ENCODE results near the gene RNASE4. TPM values are rescaled to one million over a fixed set of nuclear protein-coding genes. Genes with fewer than 3 reads are reported as not detected.

The RNASE4 gene
- total and polyA plus RNA-seq, 2 donors (not counting 3 experiments of a cell fraction or from before 2014, with no cell fraction given) = 6.9 to 27.4 TPM

DNA sequence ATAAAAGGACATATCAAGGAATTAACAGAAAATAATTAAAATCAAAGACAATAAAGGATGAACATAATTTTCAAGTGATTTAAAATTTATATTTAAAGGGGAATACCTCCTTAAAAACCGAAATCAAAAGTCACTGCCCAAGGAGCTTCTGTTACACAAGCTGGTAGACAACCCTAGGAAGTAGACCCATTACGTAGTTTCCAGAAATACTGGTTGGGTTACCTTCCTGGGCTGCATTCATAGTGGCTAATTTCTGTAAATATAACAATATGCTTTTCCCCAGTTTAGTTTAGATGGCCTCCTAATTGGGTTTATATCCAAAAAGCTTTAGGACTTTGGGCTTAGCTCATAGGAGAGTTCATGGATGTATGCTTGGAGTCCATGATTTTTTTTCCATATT lies 59.2 kb downstream of the RNASE4 start:
- no peaks in the 10 kb centered on the region for H3K9me1 ChIP-seq (replicated peaks; ENCODE audit: control insufficient read depth, extremely low read depth, insufficient read depth, low read length)
- FAIRE-seq = no peak
- no peak for TF ChIP-seq MYC (IDR thresholded peaks at IDR 0.05; ENCODE audit: low read depth, low read length)
- TF ChIP-seq, protein P1, sequence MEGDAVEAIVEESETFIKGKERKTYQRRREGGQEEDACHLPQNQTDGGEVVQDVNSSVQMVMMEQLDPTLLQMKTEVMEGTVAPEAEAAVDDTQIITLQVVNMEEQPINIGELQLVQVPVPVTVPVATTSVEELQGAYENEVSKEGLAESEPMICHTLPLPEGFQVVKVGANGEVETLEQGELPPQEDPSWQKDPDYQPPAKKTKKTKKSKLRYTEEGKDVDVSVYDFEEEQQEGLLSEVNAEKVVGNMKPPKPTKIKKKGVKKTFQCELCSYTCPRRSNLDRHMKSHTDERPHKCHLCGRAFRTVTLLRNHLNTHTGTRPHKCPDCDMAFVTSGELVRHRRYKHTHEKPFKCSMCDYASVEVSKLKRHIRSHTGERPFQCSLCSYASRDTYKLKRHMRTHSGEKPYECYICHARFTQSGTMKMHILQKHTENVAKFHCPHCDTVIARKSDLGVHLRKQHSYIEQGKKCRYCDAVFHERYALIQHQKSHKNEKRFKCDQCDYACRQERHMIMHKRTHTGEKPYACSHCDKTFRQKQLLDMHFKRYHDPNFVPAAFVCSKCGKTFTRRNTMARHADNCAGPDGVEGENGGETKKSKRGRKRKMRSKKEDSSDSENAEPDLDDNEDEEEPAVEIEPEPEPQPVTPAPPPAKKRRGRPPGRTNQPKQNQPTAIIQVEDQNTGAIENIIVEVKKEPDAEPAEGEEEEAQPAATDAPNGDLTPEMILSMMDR (IDR thresholded peaks at IDR 0.05; ENCODE audit: extremely low read depth in 1 of 2, insufficient read depth in 1 of 2, low read depth in 1 of 2, low read length in 2 of 2) = no peak
- TF ChIP-seq GATA2 (IDR thresholded peaks at IDR 0.05; ENCODE audit: insufficient read depth, insufficient read length, low read depth, low read length) = no peak
- no peak for TF ChIP-seq EZH2 (IDR thresholded peaks at IDR 0.05; ENCODE audit: borderline replicate concordance, low read depth, low read length, severe bottlenecking)
- no peak for TF ChIP-seq POLR2A (IDR thresholded peaks at IDR 0.05; ENCODE audit: low read depth, low read length)
- no peak for TF ChIP-seq JUN (IDR thresholded peaks at IDR 0.05; ENCODE audit: borderline replicate concordance, insufficient read depth, insufficient read length, low read depth)
- TF ChIP-seq, protein P2, sequence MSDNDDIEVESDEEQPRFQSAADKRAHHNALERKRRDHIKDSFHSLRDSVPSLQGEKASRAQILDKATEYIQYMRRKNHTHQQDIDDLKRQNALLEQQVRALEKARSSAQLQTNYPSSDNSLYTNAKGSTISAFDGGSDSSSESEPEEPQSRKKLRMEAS (IDR thresholded peaks at IDR 0.05; ENCODE audit: insufficient read depth, insufficient read length) = no peak
- TF ChIP-seq POLR2AphosphoS5 (IDR thresholded peaks at IDR 0.05; ENCODE audit: insufficient read depth, low read depth, low read length) = no peak
- no peak for TF ChIP-seq FOS (IDR thresholded peaks at IDR 0.05; ENCODE audit: borderline replicate concordance, insufficient read depth, low read length)
- H3K27me3 ChIP-seq (ENCODE audit: control insufficient read depth in 2 of 2, insufficient read depth in 2 of 2, low read length in 2 of 2) = peaks cover 9 to 11% of the 10 kb centered on the region in 2 experiments
- H4K20me1 ChIP-seq (replicated peaks; ENCODE audit: control insufficient read depth, extremely low read depth, insufficient read depth, low read length) = no peaks in the 10 kb centered on the region
- no peak overlapping the region for H2AFZ ChIP-seq (ENCODE audit: low read depth, low read length)
- no peaks in the 10 kb centered on the region for H3K79me2 ChIP-seq (ENCODE audit: control insufficient read depth, insufficient read depth, low read length)
- ChIA-PET CTCF (interaction anchor here (1.4 to 2.7 kb wide), 2 partner anchors 21 to 114 kb away, joined by 3 to 7 read pairs; no protein-coding TSS in a partner anchor), POLR2A (no interaction called here)
- no peak for DNase-seq (ENCODE audit: low read depth, low spot score)
- no TSS peak for BruUV-seq (replicated peaks)
- dilution Hi-C loops (cut with MboI; ENCODE audit: extremely low pct_ligation_motif_present, low sequenced_read_pairs) = no loop called here
- no peak overlapping the region for H3K4me2 ChIP-seq (ENCODE audit: insufficient read depth, low read length)
- intact Hi-C loops (cut with micrococcal nuclease) = no loop called here
- no peak overlapping the region for H3K9ac ChIP-seq (replicated peaks; ENCODE audit: extremely low read depth, insufficient read depth, low read length)
- H3K9me3 ChIP-seq (replicated peaks; ENCODE audit: control insufficient read depth, insufficient read depth, low read length) = no peaks in the 10 kb centered on the region
- no peak overlapping the region for H3K4me3 ChIP-seq (replicated peaks in 1 of 3; ENCODE audit: insufficient read depth in 1 of 3, low read depth in 1 of 3, low read length in 3 of 3)
- H3K36me3 ChIP-seq (ENCODE audit: control insufficient read depth in 2 of 2, extremely low read depth in 1 of 2, insufficient read depth in 2 of 2, low read length in 2 of 2) = no peaks in the 10 kb centered on the region
- no peak overlapping the region for H3K27ac ChIP-seq (ENCODE audit: insufficient read depth, low read depth, low read length)
- no peaks in the 10 kb centered on the region for H3K4me1 ChIP-seq (ENCODE audit: control insufficient read depth, extremely low read depth, insufficient read depth, low read length)
